K562 (cell line): ENCODE results near the gene NRSN2. TPM values are rescaled to one million over a fixed set of nuclear protein-coding genes. Genes with fewer than 3 reads are reported as not detected.
A peak's percentile ranks its signal among the peaks of the same experiment; 100 is the strongest.

ENCODE experiments used
- ARID3B ChIP-seq: fragments of 250-450 bp; sonication (Bioruptor Pico); IDR thresholded peaks from 2 replicates; pipeline ENCODE4 v1.4.0; 2020; ENCODE audit warnings: borderline replicate concordance
- CCNT2 ChIP-seq: IDR thresholded peaks from 2 replicates; pipeline ENCODE4 v1.6.1; 2011; ENCODE audit warnings: borderline replicate concordance, low read depth, mild to moderate bottlenecking, moderate library complexity, mixed read lengths, low read length; ENCODE audit not compliant: insufficient read length; ENCODE audit errors: extremely low read depth
- GATAD2B ChIP-seq: fragments of 450-650 bp; IDR thresholded peaks from 2 replicates; pipeline ENCODE4 v1.6.1; 2017; ENCODE audit warnings: mild to moderate bottlenecking, borderline replicate concordance
- MGA ChIP-seq: fragments of 450-650 bp; IDR thresholded peaks from 2 replicates; pipeline ENCODE4 v1.6.1; 2016; ENCODE audit warnings: mild to moderate bottlenecking, moderate library complexity
- NCOR1 ChIP-seq: fragments of 450-650 bp; IDR thresholded peaks from 2 replicates; pipeline ENCODE4 v1.6.1; 2016; ENCODE audit warnings: mild to moderate bottlenecking, moderate library complexity
- NEUROD1 ChIP-seq: fragments of 150-350 bp; IDR thresholded peaks from 2 replicates; pipeline ENCODE4 v1.6.1; 2014; ENCODE audit warnings: borderline replicate concordance, low read length, low read depth; ENCODE audit not compliant: partially characterized antibody
- SMAD2 ChIP-seq: fragments of 150-350 bp; IDR thresholded peaks from 2 replicates; pipeline ENCODE4 v1.6.1; 2014; ENCODE audit warnings: low read depth, mild to moderate bottlenecking, low read length
- SMARCA4 ChIP-seq: fragments of 450-650 bp; IDR thresholded peaks from 2 replicates; pipeline ENCODE4 v1.6.1; 2016
- TAF1 ChIP-seq: IDR thresholded peaks from 2 replicates; pipeline ENCODE4 v1.6.1; 2011; ENCODE audit warnings: mild to moderate bottlenecking, low read length, moderate library complexity; ENCODE audit not compliant: insufficient read depth, control insufficient read depth, severe bottlenecking; ENCODE audit errors: extremely low read depth
- ZBTB33 ChIP-seq: sonication (generic); formaldehyde crosslinking; IDR thresholded peaks from 2 replicates; pipeline ENCODE4 v1.8.1; 2023; ENCODE audit warnings: mild to moderate bottlenecking, missing genetic modification reagents
- ZNF197 ChIP-seq: fragments of 200-800 bp; sonication (Bioruptor generic); IDR thresholded peaks from 2 replicates; pipeline ENCODE4 v1.6.1; 2016; ENCODE audit warnings: low read depth, missing genetic modification characterization, missing compliant biosample characterization
- ZNF583 ChIP-seq: fragments of 250-450 bp; sonication (Bioruptor Pico); IDR thresholded peaks from 2 replicates; pipeline ENCODE4 v1.4.0; 2020
- polyA plus RNA-seq, 8 experiments: library from polyadenylated mRNA; depleted of rRNA in 4 of 8; stranded (reverse) in 5 of 8; unstranded in 3 of 8; fragments of >200 nt; fragmentation: Nextera tagmentation in 2 of 8; fragmentation: Illumina TruSeq in 1 of 8; extraction: Ambion mirVana in 2 of 8; extraction: Trizol in 1 of 8; gene quantifications; 2 replicates each; pipeline versions ENCODE4 v1.2.1 to v1.2.3, GENCODE V29; 2011 to 2014; ENCODE audit warnings: inconsistent platforms in 1 of 8, missing spikeins in 1 of 8
- total RNA-seq, 7 experiments: library from RNA; depleted of rRNA in 6 of 7; stranded (reverse); fragments of >200 nt in 6 of 7; fragmentation: Illumina TruSeq in 2 of 7; extraction: Trizol in 2 of 7; gene quantifications; 2 replicates each; pipeline versions ENCODE4 v1.2.1 to v1.2.3, GENCODE V29; 2011 to 2021; ENCODE audit warnings: low replicate concordance in 1 of 7

NRSN2 gene
- total and polyA plus RNA-seq, 9 of the 15 experiments (the other 6 are each of a cell fraction or from before 2014, with no cell fraction given), result 7.5 to 29.7 (median 11.1) TPM

DNA sequence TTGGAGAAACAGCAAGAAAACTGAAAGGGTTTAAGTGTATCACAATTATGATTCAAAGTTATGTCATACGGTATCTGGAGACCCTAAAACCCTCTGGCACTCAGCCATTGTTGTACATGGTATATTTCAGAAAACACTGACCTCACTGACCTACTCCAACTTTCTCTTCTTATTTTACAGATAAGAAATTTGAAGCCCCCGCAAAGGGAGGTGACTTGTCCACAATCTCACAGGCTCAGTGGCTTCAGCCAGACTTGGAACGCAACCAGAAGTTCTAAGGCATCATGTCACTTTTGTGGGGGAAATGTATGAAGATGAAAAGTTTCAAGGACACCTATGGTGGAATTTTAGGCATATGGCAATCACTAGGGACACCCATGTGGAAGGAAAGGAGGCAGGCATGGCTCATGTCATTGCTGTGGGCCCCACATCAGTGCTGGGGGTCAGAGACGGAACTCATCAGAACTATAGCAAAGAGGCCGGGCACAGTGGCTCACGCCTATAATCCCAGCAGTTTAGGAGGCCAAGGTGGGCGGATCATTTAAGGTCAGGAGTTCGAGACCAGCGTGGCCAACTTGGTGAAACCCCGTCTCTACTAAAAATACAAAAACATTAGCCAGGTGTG, 28.5 kb downstream of the NRSN2 start (continued):
- TF ChIP-seq MGA, result peak; percentile 54
- TF ChIP-seq GATAD2B, result peak; percentile 50; the same call in 1 of the 2 replicates
- TF ChIP-seq CCNT2, result peak; percentile 25
- TF ChIP-seq NEUROD1, result no peak
- peak; percentile 78 for TF ChIP-seq NCOR1
- no peak for TF ChIP-seq ZBTB33 (CRISPR knock-in tag)
- TF ChIP-seq SMAD2, result no peak
- no peak for TF ChIP-seq ZNF583 (CRISPR knock-in tag)
- TF ChIP-seq ARID3B, result no peak
- TF ChIP-seq ZNF197, result 0 out of 2 replicates have a peak, but pooled peaks have one; percentile 13
- peak; percentile 58 for TF ChIP-seq SMARCA4
- peak; percentile 18 for TF ChIP-seq TAF1
